Measurements from ENCODE around the gene CERT1.

The CERT1 gene

DNA sequence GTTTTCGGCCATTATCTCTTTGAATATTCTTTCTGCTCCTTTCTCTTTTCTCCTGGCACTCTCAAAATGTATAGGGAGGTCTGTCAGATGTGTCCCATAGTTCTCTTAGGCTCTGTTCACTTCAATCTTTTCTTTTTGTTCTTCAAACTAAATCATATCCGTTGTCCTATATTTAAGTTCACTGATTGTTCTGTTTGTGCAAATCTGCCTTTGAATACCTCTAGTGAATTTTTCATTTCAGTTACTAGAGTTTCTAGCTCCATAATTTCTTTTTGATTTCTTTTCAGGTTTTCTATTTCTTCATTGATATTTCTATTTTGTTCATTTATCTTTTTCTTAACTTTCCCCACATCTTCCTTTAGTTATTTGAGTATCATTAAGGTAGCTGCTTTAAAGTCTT lies 65.4 kb downstream of the CERT1 start:
- Histone ChIP-seq H2AFZ (ENCODE audit: low read length) (no peak overlapping the region), H3K9me3 (replicated peaks in 1 of 2; ENCODE audit: control insufficient read depth in 2 of 2, insufficient read depth in 1 of 2, low read depth in 1 of 2, low read length in 2 of 2) (peaks cover 4 to 36% of the 10 kb centered on the region in 2 donors), H3K79me1 (ENCODE audit: low read depth, low read length) (no peaks in the 10 kb centered on the region), H3K18ac (ENCODE audit: low read length) (no peak overlapping the region), H4K8ac (ENCODE audit: low read depth, low read length) (no peak overlapping the region), H2BK120ac (ENCODE audit: low read depth, low read length) (no peak overlapping the region), H2BK15ac (ENCODE audit: low read length) (no peak overlapping the region), H4K91ac (ENCODE audit: low read depth, low read length, poor library complexity) (no peak overlapping the region), H3K4me1 (ENCODE audit: control insufficient read depth in 2 of 2, insufficient read depth in 1 of 2, low read depth in 1 of 2, low read length in 2 of 2) (no peaks in the 10 kb centered on the region), H3K4ac (ENCODE audit: low read length) (no peak overlapping the region), H3K9ac (ENCODE audit: low read depth, low read length, poor library complexity) (no peak overlapping the region), H2BK5ac (ENCODE audit: low read length) (no peak overlapping the region), H3K36me3 (replicated peaks in 1 of 2; ENCODE audit: control insufficient read depth in 2 of 2, insufficient read depth in 2 of 2, low read length in 2 of 2) (peaks cover 0 to 3% of the 10 kb centered on the region in 2 donors), H2AK5ac (ENCODE audit: low read depth, low read length) (no peak overlapping the region), H3K23ac (ENCODE audit: low read depth, low read length, poor library complexity) (no peak overlapping the region), H2BK12ac (ENCODE audit: low read length) (no peak overlapping the region), H3K27ac (replicated peaks; ENCODE audit: low read length) (no peak overlapping the region), H3K4me2 (ENCODE audit: insufficient read depth, low read length, poor library complexity, severe bottlenecking) (no peak overlapping the region), H3K27me3 (ENCODE audit: control insufficient read depth in 3 of 3, insufficient read depth in 3 of 3, low read depth in 1 of 3, low read length in 3 of 3) (no peaks in the 10 kb centered on the region), H3K14ac (ENCODE audit: low read length) (no peak overlapping the region), H3K4me3 (ENCODE audit: low read length in 2 of 2) (no peak overlapping the region)
- no CpG with 5 or more reads among the region's 2 CpGs for WGBS, 2 donors (ENCODE audit: extremely low coverage in 2 of 2, insufficient read length in 2 of 2, insufficient replicate concordance in 1 of 2)
- no peak for DNase-seq (ENCODE audit: low spot score)

DNA sequence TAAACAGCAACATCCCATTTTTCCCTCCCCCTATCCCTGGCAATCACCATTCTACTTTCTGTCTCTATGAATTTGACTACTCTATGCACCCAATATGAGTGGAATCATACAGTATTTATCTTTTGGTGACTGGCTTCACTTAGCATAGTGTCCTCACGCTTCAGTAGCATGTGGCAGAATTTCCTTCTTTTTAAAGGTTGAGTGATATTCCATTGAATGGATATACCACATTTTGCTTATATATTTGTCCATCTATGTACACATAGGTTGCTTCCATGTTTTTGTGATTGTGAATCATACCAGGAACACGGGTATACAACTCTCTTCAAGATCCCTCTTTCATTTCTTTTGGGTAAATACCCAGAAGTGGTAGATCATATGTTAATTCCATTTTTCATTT lies 69.9 kb downstream of the CERT1 start:
- Histone ChIP-seq H2AFZ (ENCODE audit: low read length) (no peak overlapping the region), H3K27me3 (ENCODE audit: control insufficient read depth in 3 of 3, insufficient read depth in 3 of 3, low read depth in 1 of 3, low read length in 3 of 3) (no peaks in the 10 kb centered on the region)
- WGBS, 2 donors (ENCODE audit: extremely low coverage in 2 of 2, insufficient read length in 2 of 2, insufficient replicate concordance in 1 of 2): no CpG with 5 or more reads among the region's 2 CpGs

DNA sequence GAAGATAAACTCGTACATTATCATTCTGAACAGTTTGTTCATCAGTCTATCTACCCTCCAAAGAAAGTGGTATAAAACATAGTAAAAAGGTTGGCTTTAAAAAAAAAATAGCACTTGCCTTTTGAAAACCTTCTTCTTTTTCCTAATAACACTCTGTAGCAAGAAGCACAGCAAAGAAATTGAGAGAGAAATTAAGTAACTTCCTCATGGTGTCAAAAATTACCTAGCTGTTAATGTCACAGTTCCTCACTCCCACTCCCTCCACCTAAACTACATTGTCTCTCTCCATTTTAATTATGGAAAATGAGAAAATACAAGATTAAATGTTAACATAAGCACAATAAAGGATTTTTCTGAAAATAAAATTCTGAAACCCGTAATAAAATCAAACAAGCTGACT lies 72.2 kb downstream of the CERT1 start:
- Histone ChIP-seq H2AFZ (ENCODE audit: low read length) (no peak overlapping the region), H3K27ac (replicated peaks; ENCODE audit: low read length) (no peak overlapping the region), H4K8ac (ENCODE audit: low read depth, low read length) (no peak overlapping the region), H2BK12ac (ENCODE audit: low read length) (no peak overlapping the region), H3K4me1 (ENCODE audit: control insufficient read depth in 2 of 2, insufficient read depth in 1 of 2, low read depth in 1 of 2, low read length in 2 of 2) (no peaks in the 10 kb centered on the region), H3K27me3 (ENCODE audit: control insufficient read depth in 3 of 3, insufficient read depth in 3 of 3, low read depth in 1 of 3, low read length in 3 of 3) (no peaks in the 10 kb centered on the region), H3K36me3 (replicated peaks in 1 of 2; ENCODE audit: control insufficient read depth in 2 of 2, insufficient read depth in 2 of 2, low read length in 2 of 2) (no peaks in the 10 kb centered on the region), H4K91ac (ENCODE audit: low read depth, low read length, poor library complexity) (no peak overlapping the region), H3K14ac (ENCODE audit: low read length) (no peak overlapping the region), H2BK5ac (ENCODE audit: low read length) (no peak overlapping the region), H2AK5ac (ENCODE audit: low read depth, low read length) (no peak overlapping the region), H3K23ac (ENCODE audit: low read depth, low read length, poor library complexity) (no peak overlapping the region), H3K4me3 (ENCODE audit: low read length in 2 of 2) (no peak overlapping the region), H2BK120ac (ENCODE audit: low read depth, low read length) (no peak overlapping the region), H3K9me3 (replicated peaks in 1 of 2; ENCODE audit: control insufficient read depth in 2 of 2, insufficient read depth in 1 of 2, low read depth in 1 of 2, low read length in 2 of 2) (peaks cover 2 to 8% of the 10 kb centered on the region in 2 donors), H3K9ac (ENCODE audit: low read depth, low read length, poor library complexity) (no peak overlapping the region), H3K4ac (ENCODE audit: low read length) (no peak overlapping the region), H3K18ac (ENCODE audit: low read length) (no peak overlapping the region), H3K79me1 (ENCODE audit: low read depth, low read length) (no peaks in the 10 kb centered on the region), H2BK15ac (ENCODE audit: low read length) (no peak overlapping the region), H3K4me2 (ENCODE audit: insufficient read depth, low read length, poor library complexity, severe bottlenecking) (no peak overlapping the region)
- WGBS, 2 donors (ENCODE audit: extremely low coverage in 2 of 2, insufficient read length in 2 of 2, insufficient replicate concordance in 1 of 2): no CpG with 5 or more reads among the region's 2 CpGs
- DNase-seq (ENCODE audit: low spot score): no peak

More for the DNA sequence above, 69.9 kb downstream of the CERT1 start:
- H3K9me3 ChIP-seq (replicated peaks in 1 of 2; ENCODE audit: control insufficient read depth in 2 of 2, insufficient read depth in 1 of 2, low read depth in 1 of 2, low read length in 2 of 2): peaks cover 4 to 23% of the 10 kb centered on the region in 2 donors
- H2BK15ac ChIP-seq (ENCODE audit: low read length): no peak overlapping the region
- no peak overlapping the region for H2BK120ac ChIP-seq (ENCODE audit: low read depth, low read length)
- no peak overlapping the region for H3K27ac ChIP-seq (replicated peaks; ENCODE audit: low read length)
- H2BK5ac ChIP-seq (ENCODE audit: low read length): no peak overlapping the region
- no peak overlapping the region for H3K14ac ChIP-seq (ENCODE audit: low read length)
- no peaks in the 10 kb centered on the region for H3K36me3 ChIP-seq (replicated peaks in 1 of 2; ENCODE audit: control insufficient read depth in 2 of 2, insufficient read depth in 2 of 2, low read length in 2 of 2)
- H3K4ac ChIP-seq (ENCODE audit: low read length): no peak overlapping the region
- no peak overlapping the region for H3K18ac ChIP-seq (ENCODE audit: low read length)
- no peak overlapping the region for H4K91ac ChIP-seq (ENCODE audit: low read depth, low read length, poor library complexity)
- H3K79me1 ChIP-seq (ENCODE audit: low read depth, low read length): no peaks in the 10 kb centered on the region
- H3K4me1 ChIP-seq (ENCODE audit: control insufficient read depth in 2 of 2, insufficient read depth in 1 of 2, low read depth in 1 of 2, low read length in 2 of 2): no peaks in the 10 kb centered on the region
- H4K8ac ChIP-seq (ENCODE audit: low read depth, low read length): no peak overlapping the region
- H3K4me2 ChIP-seq (ENCODE audit: insufficient read depth, low read length, poor library complexity, severe bottlenecking): no peak overlapping the region
- no peak overlapping the region for H2AK5ac ChIP-seq (ENCODE audit: low read depth, low read length)
- DNase-seq (ENCODE audit: low spot score): no peak
- H3K9ac ChIP-seq (ENCODE audit: low read depth, low read length, poor library complexity): no peak overlapping the region
- no peak overlapping the region for H3K23ac ChIP-seq (ENCODE audit: low read depth, low read length, poor library complexity)
- H3K4me3 ChIP-seq (ENCODE audit: low read length in 2 of 2): no peak overlapping the region
- no peak overlapping the region for H2BK12ac ChIP-seq (ENCODE audit: low read length)

DNA sequence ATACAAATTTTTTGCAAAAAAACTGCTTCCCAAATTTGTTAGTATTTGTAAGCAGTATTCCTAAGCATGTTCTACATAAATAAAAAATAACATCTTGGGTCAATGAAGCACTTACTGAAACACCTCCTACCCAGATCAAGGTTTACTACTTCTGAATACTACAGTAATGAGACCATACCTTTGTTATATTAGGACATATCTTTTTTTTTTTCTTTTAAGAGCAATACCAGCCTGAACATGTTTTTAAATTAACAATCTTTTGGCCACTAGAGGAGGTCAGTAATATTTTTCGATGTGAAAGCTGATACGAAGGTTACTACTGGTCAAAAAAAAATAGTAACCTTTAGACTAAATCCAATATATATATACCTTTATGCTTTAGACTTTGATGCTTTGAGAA lies 72.7 kb downstream of the CERT1 start:
- no peak overlapping the region for H3K14ac ChIP-seq (ENCODE audit: low read length)
- H4K8ac ChIP-seq (ENCODE audit: low read depth, low read length): no peak overlapping the region
- no peak for DNase-seq (ENCODE audit: low spot score)
- H2AK5ac ChIP-seq (ENCODE audit: low read depth, low read length): no peak overlapping the region
- H3K27ac ChIP-seq (replicated peaks; ENCODE audit: low read length): no peak overlapping the region
- no peak overlapping the region for H3K23ac ChIP-seq (ENCODE audit: low read depth, low read length, poor library complexity)
- H2AFZ ChIP-seq (ENCODE audit: low read length): no peak overlapping the region
- H3K27me3 ChIP-seq (ENCODE audit: control insufficient read depth in 3 of 3, insufficient read depth in 3 of 3, low read depth in 1 of 3, low read length in 3 of 3): no peaks in the 10 kb centered on the region
- no peak overlapping the region for H3K18ac ChIP-seq (ENCODE audit: low read length)
- H3K4me3 ChIP-seq (ENCODE audit: low read length in 2 of 2): no peak overlapping the region
- no peaks in the 10 kb centered on the region for H3K79me1 ChIP-seq (ENCODE audit: low read depth, low read length)
- no peaks in the 10 kb centered on the region for H3K36me3 ChIP-seq (replicated peaks in 1 of 2; ENCODE audit: control insufficient read depth in 2 of 2, insufficient read depth in 2 of 2, low read length in 2 of 2)
- no peak overlapping the region for H3K4ac ChIP-seq (ENCODE audit: low read length)
- H3K4me1 ChIP-seq (ENCODE audit: control insufficient read depth in 2 of 2, insufficient read depth in 1 of 2, low read depth in 1 of 2, low read length in 2 of 2): no peaks in the 10 kb centered on the region
- H2BK12ac ChIP-seq (ENCODE audit: low read length): no peak overlapping the region
- WGBS, 2 donors (ENCODE audit: extremely low coverage in 2 of 2, insufficient read length in 2 of 2, insufficient replicate concordance in 1 of 2): no CpG with 5 or more reads among the region's 2 CpGs
- H3K9ac ChIP-seq (ENCODE audit: low read depth, low read length, poor library complexity): no peak overlapping the region
- no peak overlapping the region for H2BK15ac ChIP-seq (ENCODE audit: low read length)
- no peak overlapping the region for H2BK120ac ChIP-seq (ENCODE audit: low read depth, low read length)
- H4K91ac ChIP-seq (ENCODE audit: low read depth, low read length, poor library complexity): no peak overlapping the region
- H3K4me2 ChIP-seq (ENCODE audit: insufficient read depth, low read length, poor library complexity, severe bottlenecking): no peak overlapping the region
- H3K9me3 ChIP-seq (replicated peaks in 1 of 2; ENCODE audit: control insufficient read depth in 2 of 2, insufficient read depth in 1 of 2, low read depth in 1 of 2, low read length in 2 of 2): peaks cover 2 to 8% of the 10 kb centered on the region in 2 donors
- no peak overlapping the region for H2BK5ac ChIP-seq (ENCODE audit: low read length)

All from neuronal stem cell (in vitro differentiated cells).